Cardiac fibroblast (primary cell): ENCODE measurements around the gene CEP295NL.
"Not testable (repeated sequence)": the region's sequence is repeated elsewhere in the genome, so short reads cannot be mapped to it uniquely, and the experiment has no call there.

Experiments used
- DNase-seq, 2 donors: peaks; one replicate each; pipeline versions ENCODE4 v3.0.0 to v3.0.0-alpha.2; 2010; ENCODE audit warnings: low read depth in 2 of 2
- H3K4me3 ChIP-seq, 2 donors: replicated peaks in 1 of 2; 1 replicate in 1 of 2; 2 replicates in 1 of 2; pipeline ENCODE4 v1.5.1; 2011; ENCODE audit warnings: low read depth in 2 of 2, low read length in 2 of 2, mild to moderate bottlenecking in 2 of 2, moderate library complexity in 1 of 2
- CTCF ChIP-seq: IDR thresholded peaks from one replicate; pipeline ENCODE4 v1.5.1; 2011; ENCODE audit warnings: low read depth, mild to moderate bottlenecking, low read length, inconsistent platforms

The CEP295NL gene

GRCh38 chr17:78875363-78876093 is 27.5 kb downstream of the CEP295NL start:
- no peak for TF ChIP-seq CTCF

GRCh38 chr17:78873519-78874340 is 29.3 kb downstream of the CEP295NL start:
- TF ChIP-seq CTCF: no peak
- H3K4me3 ChIP-seq: no peak overlapping the region
- DNase-seq: peak in 1 of 2 donors; percentile 42

More at GRCh38 chr17:78875363-78876093, 27.5 kb downstream of the CEP295NL start:
- peak; percentile 22 to 46 for DNase-seq
- no peak overlapping the region for H3K4me3 ChIP-seq

- no peak for TF ChIP-seq CTCF
- no peak overlapping the region for H3K4me3 ChIP-seq
- no peak for DNase-seq
Measured at GRCh38 chr17:78872486-78872885, 30.5 kb downstream of the CEP295NL start.

GRCh38 chr17:78870621-78871020 is 32.4 kb downstream of the CEP295NL start:
- TF ChIP-seq CTCF: no peak
- no peak for DNase-seq
- no peak overlapping the region for H3K4me3 ChIP-seq

- no peak overlapping the region for H3K4me3 ChIP-seq
- DNase-seq: peak; percentile 49 to 69
- no peak for TF ChIP-seq CTCF
Measured at GRCh38 chr17:78868391-78868790, 34.6 kb downstream of the CEP295NL start.

GRCh38 chr17:78867046-78867445 is 36.0 kb downstream of the CEP295NL start:
- DNase-seq, H3K4me3 ChIP-seq: not testable (repeated sequence)

GRCh38 chr17:78865682-78866390 is 37.2 kb downstream of the CEP295NL start:
- TF ChIP-seq CTCF: peak; percentile 96

More at GRCh38 chr17:78865682-78866390, 37.2 kb downstream of the CEP295NL start:
- no peak overlapping the region for H3K4me3 ChIP-seq
- DNase-seq: peak; percentile 83 to 84
